Testis (tissue), 3 donors: ENCODE data around the gene ARAP1. TPM values are rescaled to one million over a fixed set of nuclear protein-coding genes. Genes with fewer than 3 reads are reported as not detected.
A peak's percentile ranks its signal among the peaks of the same experiment; 100 is the strongest.

Source experiments
- DNase-seq: peaks from one replicate; pipeline ENCODE4 v3.0.0-alpha.2; 2019
- H3K27ac ChIP-seq, 2 donors: fragments of 200-600 bp; sonication (generic); one replicate each; pipeline ENCODE4 v1.5.1; 2019
- H3K27me3 ChIP-seq: fragments of 200-600 bp; sonication (generic); one replicate; pipeline ENCODE4 v1.5.1; 2019
- H3K36me3 ChIP-seq: fragments of 200-600 bp; sonication (generic); one replicate; pipeline ENCODE4 v1.5.1; 2017; ENCODE audit warnings: low read depth; ENCODE audit errors: missing control alignments
- H3K4me1 ChIP-seq: fragments of 200-600 bp; sonication (generic); one replicate; pipeline ENCODE4 v1.5.1; 2019
- H3K4me3 ChIP-seq, 2 donors: fragments of 200-600 bp; sonication (generic); one replicate each; pipeline ENCODE4 v1.5.1; 2017 to 2019
- H3K9me3 ChIP-seq: fragments of 200-600 bp; sonication (generic); one replicate; pipeline ENCODE4 v1.5.1; 2017
- POLR2A ChIP-seq: fragments of 450-650 bp; IDR thresholded peaks from one replicate; pipeline ENCODE4 v1.6.1; 2017; ENCODE audit warnings: antibody characterized with exemption, mild to moderate bottlenecking, moderate library complexity
- WGBS, 2 donors: methylation state at CpG; one replicate each; pipeline ENCODE4 v1.1.5; 2018; 5-methylcytosine and 5-hydroxymethylcytosine counted together
- intact Hi-C: fragments of 100-400 bp; cut with DNase I; formaldehyde crosslinking; loops from one replicate; pipeline ENCODE4 v1.15.1; 2023; ENCODE audit warnings: low total_unique reads
- polyA plus RNA-seq: library from polyadenylated mRNA; stranded (reverse); fragments of 350-450 nt; fragmentation: Illumina TruSeq; extraction: RNeasy Lipid Tissue Mini Kit (QIAGEN cat#74804); gene quantifications from one replicate; pipeline ENCODE4 v1.2.3, GENCODE V29; 2014; ENCODE audit warnings: low read depth, low replicate concordance; ENCODE audit not compliant: insufficient read depth
- total RNA-seq, 2 donors: library from RNA; depleted of rRNA; stranded (reverse); fragments of >200 nt; gene quantifications; one replicate each; pipeline ENCODE4 v1.2.3, GENCODE V29; 2016
- TF ChIP-seq, protein P1 (sequence below), 3 experiments: fragments of 450-650 bp in 2 of 3; fragments of 200-600 bp in 1 of 3; sonication (generic) in 1 of 3; IDR thresholded peaks; one replicate each; pipeline ENCODE4 v1.5.1; 2016 to 2019; ENCODE audit warnings: antibody characterized with exemption in 3 of 3, mild to moderate bottlenecking in 2 of 3, moderate library complexity in 1 of 3

The ARAP1 gene
- total and polyA plus RNA-seq, 3 donors from 2014 or later, result 46.9 to 88.3 (median 65.2) TPM

DNA sequence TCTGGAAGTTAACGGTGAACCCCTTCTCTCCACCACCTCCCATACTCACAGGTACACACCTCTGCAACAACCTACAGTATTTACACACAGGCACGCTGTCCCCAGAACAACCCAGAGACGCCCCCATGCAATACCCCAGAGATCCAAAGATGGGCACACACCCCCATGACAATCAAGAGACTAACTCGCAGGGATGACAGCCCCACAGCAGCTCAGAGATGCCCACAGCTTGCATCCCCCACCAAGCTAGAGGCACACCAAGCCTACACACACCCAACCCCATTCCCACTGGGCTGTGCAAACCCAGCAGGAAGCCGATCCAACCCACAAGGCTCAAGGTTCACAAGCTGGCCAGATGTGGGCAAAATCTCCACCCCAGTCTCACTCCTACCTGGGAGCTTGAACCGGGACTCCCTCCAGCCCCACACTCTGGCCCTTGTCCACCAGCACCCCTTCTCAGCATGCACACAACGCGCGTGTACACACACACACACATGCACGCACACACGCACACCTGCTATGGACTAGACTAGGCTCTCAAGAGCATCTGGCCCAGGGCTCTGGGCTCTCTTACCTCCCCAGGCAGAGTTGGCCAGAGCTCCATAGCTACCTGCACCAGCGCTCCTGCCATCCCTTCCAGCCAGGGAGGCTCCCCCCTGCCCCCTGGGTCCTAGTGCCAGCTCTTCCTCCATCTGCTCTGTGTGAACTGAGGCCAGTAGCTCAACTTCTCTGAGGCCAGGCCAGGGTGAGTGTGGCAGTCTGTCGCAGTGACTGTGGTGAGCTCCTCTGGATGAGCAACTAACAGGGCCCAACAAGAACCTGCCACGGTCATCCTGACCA lies 30.1 kb upstream of the ARAP1 start:
- intact Hi-C loops, result no loop called here
- Histone ChIP-seq H3K27me3 (no peaks in the 10 kb centered on the region), H3K27ac (no peak overlapping the region), H3K9me3 (no peaks in the 10 kb centered on the region), H3K36me3 (no peaks in the 10 kb centered on the region), H3K4me1 (peaks cover 12% of the 10 kb centered on the region), H3K4me3 (peak overlapping the region; percentile 45 to 62)
- peak; percentile 54 for DNase-seq
- WGBS, 2 donors, result 39 to 44% methylated on average over 13 to 14 of the region's 14 CpGs
- TF ChIP-seq, protein P1, sequence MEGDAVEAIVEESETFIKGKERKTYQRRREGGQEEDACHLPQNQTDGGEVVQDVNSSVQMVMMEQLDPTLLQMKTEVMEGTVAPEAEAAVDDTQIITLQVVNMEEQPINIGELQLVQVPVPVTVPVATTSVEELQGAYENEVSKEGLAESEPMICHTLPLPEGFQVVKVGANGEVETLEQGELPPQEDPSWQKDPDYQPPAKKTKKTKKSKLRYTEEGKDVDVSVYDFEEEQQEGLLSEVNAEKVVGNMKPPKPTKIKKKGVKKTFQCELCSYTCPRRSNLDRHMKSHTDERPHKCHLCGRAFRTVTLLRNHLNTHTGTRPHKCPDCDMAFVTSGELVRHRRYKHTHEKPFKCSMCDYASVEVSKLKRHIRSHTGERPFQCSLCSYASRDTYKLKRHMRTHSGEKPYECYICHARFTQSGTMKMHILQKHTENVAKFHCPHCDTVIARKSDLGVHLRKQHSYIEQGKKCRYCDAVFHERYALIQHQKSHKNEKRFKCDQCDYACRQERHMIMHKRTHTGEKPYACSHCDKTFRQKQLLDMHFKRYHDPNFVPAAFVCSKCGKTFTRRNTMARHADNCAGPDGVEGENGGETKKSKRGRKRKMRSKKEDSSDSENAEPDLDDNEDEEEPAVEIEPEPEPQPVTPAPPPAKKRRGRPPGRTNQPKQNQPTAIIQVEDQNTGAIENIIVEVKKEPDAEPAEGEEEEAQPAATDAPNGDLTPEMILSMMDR (IDR thresholded peaks at IDR 0.05), result no peak
- TF ChIP-seq POLR2A, result no peak

DNA sequence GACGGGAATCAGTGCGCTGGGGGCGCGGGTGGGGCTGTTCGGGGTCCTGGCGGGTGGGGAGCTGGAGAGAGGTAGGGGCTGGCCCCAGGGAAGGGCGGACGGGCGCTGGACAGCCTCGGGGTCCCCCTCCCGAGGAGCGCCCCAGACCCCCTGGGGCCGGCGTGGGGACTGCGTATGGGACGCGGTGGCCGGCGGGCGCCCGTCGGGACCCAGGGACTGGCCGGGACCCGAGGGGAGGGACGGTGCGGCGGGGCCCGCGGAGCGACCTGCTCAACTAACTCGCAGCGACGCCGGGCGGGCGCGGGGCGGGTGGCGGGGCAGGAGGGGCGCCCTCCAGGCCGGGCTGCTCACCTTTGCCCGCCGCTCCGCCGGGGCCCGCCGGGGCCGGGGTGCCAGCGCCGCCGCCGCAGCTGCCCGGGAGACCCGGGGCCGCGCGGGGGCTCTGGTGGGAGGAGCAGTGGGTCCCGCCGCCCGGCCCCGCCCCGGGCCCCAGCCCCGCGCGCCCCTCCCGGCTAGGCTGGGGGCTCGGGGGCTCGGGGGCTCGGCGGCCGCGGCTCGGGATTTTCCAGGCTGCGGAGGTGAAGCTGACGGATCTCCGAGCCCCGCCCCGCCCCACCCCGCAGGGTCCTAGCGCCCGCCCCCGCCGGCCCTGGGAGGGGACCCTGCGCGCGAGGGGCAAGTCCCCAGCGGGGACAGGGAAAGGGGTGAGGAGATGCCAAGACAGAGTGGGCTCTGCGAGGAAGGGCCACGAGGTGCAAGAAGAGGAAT lies 29.3 kb upstream of the ARAP1 start:
- Histone ChIP-seq H3K9me3 (no peaks in the 10 kb centered on the region), H3K4me3 (peak overlapping the region; percentile 61 to 62), H3K27me3 (no peaks in the 10 kb centered on the region), H3K27ac (peak overlapping the region in 1 of 2 donors; percentile 41), H3K36me3 (no peaks in the 10 kb centered on the region), H3K4me1 (peaks cover 16% of the 10 kb centered on the region)
- peak; percentile 48 for DNase-seq
- 1% methylated on average over 20 to 21 of the region's 89 CpGs for WGBS, 2 donors
- intact Hi-C loops, result no loop called here
- TF ChIP-seq, protein P1 (IDR thresholded peaks at IDR 0.05), result no peak
- TF ChIP-seq POLR2A, result no peak

DNA sequence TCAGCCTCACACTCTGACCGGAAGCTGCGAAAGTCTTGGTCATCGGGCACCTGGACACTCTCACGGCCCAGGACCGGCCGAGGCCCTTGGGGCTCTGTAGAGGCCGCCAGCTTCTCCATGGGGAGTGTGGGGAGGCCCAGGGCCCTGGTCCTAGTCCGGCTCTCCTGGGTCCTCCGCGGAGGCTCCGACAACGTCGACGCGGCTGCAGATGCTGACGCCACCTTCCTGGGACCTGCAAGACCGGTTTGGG lies 28.8 kb upstream of the ARAP1 start:
- TF ChIP-seq POLR2A, result no peak
- TF ChIP-seq, protein P1 (IDR thresholded peaks at IDR 0.05), result no peak
- H3K4me3 ChIP-seq, result peak overlapping the region; percentile 61 to 62
- H3K9me3 ChIP-seq, result no peaks in the 10 kb centered on the region
- H3K36me3 ChIP-seq, result no peaks in the 10 kb centered on the region
- no peak for DNase-seq
- H3K4me1 ChIP-seq, result peaks cover 16% of the 10 kb centered on the region
- WGBS, 2 donors, result 21% methylated on average over 17 of the region's 17 CpGs; no CpG with 5 or more reads in 1 of the 2 donors
- peak overlapping the region in 1 of 2 donors; percentile 41 for H3K27ac ChIP-seq
- H3K27me3 ChIP-seq, result no peaks in the 10 kb centered on the region
- intact Hi-C loops, result no loop called here

DNA sequence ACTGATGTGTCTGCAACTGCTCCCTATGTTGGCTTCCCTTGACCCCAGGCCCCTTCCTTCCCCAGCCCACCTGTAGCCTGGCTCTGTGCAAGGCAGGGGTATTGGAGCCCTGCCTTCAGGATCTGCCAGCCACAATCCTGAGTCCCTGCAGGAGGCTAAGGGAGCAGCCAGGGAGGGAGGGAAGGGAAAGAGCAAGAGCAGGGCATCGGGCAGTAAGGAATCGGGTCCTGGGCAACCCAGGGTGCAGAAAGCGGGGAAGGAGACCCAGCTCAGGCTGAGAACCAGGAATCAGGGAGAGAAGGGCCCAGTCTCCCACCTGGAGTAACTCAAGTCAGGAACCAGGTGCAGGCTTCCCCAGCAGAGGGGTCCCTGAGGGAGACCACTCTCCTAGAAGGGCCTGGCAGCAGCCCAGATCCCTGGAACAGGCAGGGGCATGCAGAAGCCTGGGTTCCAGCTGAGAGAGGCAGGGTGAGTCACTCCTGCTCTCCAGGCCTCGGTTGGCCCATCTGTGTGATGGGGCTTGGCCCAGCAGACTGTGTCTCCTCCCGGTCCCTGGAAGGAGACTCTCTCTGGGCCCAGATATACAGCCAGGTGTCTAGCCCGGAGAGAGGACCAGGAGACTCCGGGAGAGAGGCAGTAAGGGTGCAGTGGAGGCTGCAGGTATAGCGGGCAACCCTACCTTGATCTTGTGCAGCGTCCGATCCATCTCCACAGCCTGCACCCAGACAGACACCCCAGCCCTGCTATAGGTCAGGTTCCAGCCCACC lies 28.3 kb upstream of the ARAP1 start:
- peak overlapping the region in 1 of 2 donors; percentile 61 for H3K4me3 ChIP-seq
- no peaks in the 10 kb centered on the region for H3K9me3 ChIP-seq
- no peak for DNase-seq
- TF ChIP-seq, protein P1 (IDR thresholded peaks at IDR 0.05), result no peak
- no peak for TF ChIP-seq POLR2A
- no peaks in the 10 kb centered on the region for H3K27me3 ChIP-seq
- intact Hi-C loops, result no loop called here
- H3K36me3 ChIP-seq, result no peaks in the 10 kb centered on the region
- peaks cover 16% of the 10 kb centered on the region for H3K4me1 ChIP-seq
- 72 to 74% methylated on average over 7 to 10 of the region's 10 CpGs for WGBS, 2 donors
- H3K27ac ChIP-seq, result no peak overlapping the region
